ENCODE data around the gene MPDU1.
A peak's percentile ranks its signal among the peaks of the same experiment; 100 is the strongest.

Gene MPDU1

DNA sequence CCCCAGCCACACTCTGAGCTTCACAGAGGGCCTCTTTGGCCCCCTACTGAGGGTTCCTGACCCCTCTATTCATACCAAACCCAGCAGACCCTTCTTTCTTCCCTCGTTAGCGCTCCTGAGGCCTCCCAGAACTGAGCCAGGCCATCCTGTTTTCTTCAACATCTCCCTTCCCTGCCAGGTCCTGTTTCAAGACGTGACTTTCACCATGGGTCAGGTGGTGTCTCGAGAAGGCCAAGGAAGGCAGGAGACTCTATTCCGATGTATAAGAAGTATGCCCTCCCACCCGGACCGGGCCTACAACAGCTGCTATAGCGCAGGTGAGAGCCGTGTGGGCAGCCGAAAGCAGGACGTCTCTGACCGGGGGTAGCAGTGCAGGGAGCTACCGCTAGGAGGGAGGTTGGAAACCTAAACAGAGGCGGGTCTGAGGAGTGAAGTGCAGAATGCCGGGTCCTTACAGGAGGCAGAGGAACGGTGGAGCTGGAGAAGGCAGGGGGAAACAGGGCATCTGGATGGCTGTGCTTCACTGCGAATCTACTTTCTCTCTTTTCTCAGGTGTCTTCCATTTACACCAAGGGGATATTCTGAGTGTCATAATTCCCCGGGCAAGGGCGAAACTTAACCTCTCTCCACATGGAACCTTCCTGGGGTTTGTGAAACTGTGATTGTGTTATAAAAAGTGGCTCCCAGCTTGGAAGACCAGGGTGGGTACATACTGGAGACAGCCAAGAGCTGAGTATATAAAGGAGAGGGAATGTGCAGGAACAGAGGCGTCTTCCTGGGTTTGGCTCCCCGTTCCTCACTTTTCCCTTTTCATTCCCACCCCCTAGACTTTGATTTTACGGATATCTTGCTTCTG lies 23.3 kb upstream of the MPDU1 start:
- DNase-seq (ENCODE audit: low read depth): no peak

DNA sequence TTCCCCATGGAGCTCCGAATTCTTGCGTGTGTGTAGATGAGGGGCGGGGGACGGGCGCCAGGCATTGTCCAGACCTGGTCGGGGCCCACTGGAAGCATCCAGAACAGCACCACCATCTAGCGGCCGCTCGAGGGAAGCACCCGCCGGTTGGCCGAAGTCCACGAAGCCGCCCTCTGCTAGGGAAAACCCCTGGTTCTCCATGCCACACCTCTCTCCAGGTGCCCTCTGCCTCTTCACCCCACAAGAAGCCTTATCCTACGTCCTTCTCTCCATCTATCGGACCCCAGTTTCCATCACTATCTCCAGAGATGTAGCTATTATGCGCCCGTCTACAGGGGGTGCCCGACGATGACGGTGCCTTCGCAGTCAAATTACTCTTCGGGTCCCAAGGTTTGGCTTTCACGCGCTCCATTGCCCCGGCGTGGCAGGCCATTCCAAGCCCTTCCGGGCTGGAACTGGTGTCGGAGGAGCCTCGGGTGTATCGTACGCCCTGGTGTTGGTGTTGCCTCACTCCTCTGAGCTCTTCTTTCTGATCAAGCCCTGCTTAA lies 22.6 kb upstream of the MPDU1 start:
- peak; percentile 79 for DNase-seq (ENCODE audit: low read depth)

DNA sequence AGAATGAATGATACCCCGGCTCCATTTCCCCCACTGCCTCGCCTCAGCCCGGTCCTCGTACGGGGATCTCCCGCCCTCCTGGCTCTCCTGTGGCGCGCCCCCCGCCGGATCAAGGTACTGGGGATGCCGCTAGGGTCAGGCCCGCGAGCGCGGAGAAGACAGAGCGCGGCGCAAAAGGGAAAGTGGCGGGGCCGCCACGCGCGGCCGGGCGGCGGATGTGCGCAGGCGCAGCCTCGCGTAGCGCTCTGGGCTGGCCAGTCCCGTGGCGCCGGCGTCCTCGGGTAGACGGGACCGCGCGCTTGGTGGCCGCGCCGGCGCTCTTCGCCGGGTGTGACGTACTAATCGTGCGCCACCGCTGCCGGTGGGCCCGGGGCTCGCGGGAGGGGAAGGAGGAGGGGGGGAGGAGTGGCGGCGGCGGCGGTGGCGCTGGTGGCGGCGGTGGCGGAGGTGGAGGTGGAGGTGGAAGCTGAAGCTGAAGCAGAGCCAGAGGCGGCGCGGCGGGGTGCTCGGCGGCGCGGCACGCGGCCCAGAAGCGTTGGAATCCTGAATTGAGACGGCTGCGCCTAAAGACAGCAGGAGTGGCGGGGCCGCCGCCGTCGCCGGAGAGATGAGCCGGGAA lies 22.0 kb upstream of the MPDU1 start, which contains the start of gene SENP3:
SENP3 (plus strand) TSS at position 331 of the 619 bp plus-strand sequence. CDS start 1,158 bp downstream, outside the sequence.
- peak; percentile 79 for DNase-seq (ENCODE audit: low read depth)

DNA sequence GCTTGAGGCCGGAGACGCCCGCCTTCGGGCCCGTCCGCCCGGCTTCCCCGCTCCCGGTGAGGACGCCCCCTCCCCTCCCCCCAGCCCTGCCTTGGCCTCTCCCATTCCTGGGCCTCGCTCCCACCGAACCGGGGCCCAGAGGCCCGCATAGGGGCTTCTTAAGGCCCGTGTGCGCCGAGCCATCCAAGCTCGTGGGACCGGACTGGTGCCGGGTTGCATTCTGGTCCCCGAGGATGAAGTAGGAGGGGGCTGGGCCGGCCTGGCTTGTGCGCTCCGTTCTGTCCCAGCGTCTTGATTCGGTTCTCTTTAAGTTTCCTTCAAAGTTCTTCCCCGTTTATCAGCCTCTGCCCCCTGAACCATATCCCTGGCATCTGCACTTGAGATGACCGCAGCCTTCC lies 21.4 kb upstream of the MPDU1 start:
- DNase-seq (ENCODE audit: low read depth): no peak

DNA sequence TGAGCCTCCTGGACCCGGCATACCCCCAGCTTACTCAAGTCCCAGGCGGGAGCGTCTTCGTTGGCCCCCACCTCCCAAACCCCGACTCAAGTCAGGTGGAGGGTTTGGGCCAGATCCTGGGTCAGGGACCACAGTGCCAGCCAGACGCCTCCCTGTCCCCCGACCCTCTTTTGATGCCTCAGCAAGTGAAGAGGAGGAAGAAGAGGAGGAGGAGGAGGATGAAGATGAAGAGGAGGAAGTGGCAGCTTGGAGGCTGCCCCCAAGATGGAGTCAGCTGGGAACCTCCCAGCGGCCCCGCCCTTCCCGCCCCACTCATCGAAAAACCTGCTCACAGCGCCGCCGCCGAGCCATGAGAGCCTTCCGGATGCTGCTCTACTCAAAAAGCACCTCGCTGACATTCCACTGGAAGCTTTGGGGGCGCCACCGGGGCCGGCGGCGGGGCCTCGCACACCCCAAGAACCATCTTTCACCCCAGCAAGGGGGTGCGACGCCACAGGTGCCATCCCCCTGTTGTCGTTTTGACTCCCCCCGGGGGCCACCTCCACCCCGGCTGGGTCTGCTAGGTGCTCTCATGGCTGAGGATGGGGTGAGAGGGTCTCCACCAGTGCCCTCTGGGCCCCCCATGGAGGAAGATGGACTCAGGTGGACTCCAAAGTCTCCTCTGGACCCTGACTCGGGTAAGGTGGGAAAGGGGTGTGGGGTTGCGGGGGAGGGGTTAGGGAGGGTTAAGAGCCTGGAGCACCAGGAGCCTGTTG lies 20.4 kb upstream of the MPDU1 start:
- no peak for DNase-seq (ENCODE audit: low read depth)

DNA sequence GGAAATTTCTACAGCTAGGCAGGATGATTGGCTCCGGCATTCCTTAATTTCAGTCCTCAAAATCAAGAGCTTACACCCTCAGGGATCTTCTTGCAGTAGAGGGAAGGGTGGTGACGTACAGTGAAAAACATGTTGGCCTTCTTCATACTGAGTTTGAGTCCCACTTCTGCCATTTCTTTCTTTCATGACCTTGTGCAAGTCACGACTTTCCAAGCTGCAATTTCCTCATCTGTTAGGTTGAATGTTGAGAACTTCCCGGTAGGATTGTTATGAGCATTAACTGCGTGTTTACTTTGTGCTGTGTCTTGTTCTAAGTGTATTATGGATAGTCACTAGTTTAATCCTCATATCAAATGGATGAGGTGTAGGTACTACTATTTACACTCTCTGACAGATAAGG lies 14.1 kb upstream of the MPDU1 start:
- no peak for DNase-seq (ENCODE audit: low read depth)

DNA sequence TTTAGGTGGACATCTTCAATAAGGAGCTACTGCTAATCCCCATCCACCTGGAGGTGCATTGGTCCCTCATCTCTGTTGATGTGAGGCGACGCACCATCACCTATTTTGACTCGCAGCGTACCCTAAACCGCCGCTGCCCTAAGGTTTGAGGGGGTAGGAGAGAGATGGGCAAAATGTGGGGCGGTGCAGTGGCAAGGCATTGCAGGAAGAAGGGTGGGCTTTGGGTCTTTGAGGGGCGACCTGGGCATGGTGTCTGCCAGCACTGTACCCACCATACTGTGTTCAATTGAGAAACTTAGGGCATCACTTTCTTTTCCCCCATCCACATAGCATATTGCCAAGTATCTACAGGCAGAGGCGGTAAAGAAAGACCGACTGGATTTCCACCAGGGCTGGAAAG lies 13.3 kb upstream of the MPDU1 start:
- no peak for DNase-seq (ENCODE audit: low read depth)

DNA sequence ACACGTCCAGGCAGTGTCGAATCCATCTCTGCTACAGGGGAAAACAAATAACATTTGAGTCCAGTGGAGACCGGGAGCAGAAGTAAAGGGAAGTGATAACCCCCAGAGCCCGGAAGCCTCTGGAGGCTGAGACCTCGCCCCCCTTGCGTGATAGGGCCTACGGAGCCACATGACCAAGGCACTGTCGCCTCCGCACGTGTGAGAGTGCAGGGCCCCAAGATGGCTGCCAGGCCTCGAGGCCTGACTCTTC lies 11.4 kb upstream of the MPDU1 start:
- no peak for DNase-seq (ENCODE audit: low read depth)

DNA sequence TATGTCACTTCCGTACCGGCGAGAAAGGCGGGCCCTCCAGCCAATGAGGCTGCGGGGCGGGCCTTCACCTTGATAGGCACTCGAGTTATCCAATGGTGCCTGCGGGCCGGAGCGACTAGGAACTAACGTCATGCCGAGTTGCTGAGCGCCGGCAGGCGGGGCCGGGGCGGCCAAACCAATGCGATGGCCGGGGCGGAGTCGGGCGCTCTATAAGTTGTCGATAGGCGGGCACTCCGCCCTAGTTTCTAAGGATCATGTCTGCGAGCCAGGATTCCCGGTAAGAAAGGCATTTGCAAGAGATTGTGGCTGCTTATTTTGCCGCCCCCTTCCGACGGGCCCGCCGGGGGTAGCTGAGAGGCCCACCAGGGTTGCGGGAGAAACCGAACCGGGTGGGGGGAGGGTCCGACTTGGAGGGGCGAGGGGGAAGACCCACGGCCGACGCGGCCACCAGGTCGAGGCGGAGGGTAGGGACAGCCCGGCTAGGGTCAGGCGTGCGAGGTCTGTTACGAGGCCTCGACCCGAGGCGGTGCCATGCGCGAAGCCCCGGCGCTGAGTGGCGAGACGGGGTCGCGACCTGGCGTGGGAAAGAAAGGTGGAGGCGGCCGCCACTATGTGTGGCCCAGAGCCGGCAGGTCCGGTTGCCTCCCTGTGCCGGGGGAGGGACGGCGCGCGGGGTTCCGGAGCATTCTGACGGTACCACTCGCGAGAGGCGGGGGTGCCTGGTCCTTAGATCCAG lies 10.9 kb upstream of the MPDU1 start:
- DNase-seq (ENCODE audit: low read depth): peak; percentile 99

DNA sequence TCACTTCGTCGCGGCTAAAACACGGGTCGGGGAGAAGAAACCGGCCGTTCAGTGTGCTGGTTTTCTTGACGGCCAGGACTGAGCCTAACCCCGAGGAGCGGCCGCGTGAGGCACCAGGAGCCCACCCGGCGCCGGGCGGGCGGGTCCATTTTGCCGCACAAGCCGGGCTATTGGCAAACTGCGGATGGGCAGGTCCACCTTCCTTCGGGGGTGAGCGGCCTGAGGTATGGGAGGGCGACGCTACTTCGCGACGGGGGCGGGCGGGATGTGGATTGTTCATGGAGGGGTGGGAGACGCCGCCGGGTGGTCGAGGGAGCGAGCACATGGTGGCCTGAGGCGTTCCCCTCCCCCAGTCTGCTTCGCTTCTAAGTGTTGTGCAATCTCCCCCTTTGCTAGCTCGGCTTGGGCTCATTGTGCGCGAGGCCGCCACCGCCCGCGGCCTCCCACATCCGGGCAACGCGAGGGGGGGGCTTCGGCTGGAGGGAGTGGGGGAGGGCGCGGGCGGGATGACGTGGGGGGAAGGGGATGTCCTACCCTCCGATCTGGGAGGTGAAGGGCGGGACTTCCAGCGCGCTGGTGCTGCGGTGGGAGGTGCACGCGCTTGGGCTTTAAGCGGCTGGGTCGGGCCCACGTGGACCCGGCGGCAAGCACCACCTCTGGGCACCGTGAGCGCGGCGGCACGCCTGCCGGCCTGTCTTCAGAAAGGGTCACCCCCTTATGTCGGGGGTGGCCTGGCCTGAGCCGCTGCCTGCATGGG lies 10.2 kb upstream of the MPDU1 start:
- peak; percentile 84 for DNase-seq (ENCODE audit: low read depth)

DNA sequence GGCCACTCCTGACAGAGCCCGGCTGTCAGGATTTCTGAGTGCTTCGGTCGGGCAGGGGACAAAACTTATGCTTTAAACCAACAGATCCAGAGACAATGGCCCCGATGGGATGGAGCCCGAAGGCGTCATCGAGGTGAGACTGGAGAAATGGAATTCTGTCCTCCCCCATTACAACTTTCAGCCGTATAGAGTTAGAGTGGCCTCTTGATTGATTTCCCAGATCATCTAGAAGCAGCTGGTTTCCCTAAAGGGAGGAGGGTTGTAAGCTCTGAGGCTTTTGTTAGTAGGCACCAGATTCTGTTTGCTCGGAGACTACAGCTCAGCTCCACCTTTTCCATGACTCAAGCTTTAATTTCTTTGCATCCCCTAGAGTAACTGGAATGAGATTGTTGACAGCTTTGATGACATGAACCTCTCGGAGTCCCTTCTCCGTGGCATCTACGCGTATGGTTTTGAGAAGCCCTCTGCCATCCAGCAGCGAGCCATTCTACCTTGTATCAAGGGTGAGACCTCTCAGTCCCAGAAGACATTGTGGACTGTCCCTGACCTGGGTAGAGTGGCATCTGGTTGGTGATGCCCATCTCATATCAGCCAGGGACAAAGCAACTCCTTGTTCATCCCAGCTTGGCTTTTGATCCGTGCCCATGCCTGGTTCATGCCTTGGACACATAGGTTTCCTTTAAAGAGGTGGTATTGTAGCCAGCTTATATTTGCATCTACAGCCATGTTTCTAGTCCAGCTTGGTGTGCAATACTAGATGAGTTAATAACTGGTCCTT lies 9.3 kb upstream of the MPDU1 start:
- DNase-seq (ENCODE audit: low read depth): no peak

DNA sequence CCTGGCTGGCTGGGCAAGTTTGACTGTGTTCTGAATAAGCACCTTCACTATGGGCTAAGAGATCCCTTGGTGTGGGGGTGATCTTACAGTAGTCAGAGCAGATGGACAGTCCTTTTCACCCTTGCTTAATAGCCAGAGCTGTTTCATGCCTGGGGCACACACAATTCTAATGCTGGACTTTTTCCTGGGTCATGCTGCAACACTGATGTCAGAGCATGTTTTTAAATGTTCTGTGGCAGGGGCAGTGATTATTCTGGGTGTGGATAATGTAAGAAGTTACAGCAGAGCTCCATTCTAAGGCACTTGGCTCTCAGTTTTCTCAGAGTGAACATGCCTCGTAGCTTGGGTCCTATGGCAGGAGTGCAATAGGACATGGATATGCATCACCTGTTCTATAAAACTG lies 8.2 kb upstream of the MPDU1 start:
- DNase-seq (ENCODE audit: low read depth): no peak

DNA sequence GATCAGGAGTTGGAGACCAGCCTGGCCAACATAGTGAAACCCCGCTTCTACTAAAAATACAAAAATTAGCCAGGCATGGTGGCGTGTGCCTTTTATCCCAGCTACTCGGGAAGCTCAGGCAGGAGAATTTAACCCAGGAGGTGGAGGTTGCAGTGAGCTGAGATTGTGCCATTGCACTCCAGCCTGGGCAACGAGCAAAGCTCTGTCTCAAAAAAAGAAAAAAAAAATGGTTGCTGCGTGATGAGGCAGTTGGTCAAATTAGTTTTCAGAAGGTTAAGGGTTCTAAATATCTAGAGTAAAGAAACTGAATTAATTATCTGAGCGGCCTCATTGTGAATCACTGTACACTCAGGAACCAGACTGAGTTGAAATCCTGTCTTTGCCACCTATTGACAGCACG lies 7.7 kb upstream of the MPDU1 start:
- DNase-seq (ENCODE audit: low read depth): no peak

DNA sequence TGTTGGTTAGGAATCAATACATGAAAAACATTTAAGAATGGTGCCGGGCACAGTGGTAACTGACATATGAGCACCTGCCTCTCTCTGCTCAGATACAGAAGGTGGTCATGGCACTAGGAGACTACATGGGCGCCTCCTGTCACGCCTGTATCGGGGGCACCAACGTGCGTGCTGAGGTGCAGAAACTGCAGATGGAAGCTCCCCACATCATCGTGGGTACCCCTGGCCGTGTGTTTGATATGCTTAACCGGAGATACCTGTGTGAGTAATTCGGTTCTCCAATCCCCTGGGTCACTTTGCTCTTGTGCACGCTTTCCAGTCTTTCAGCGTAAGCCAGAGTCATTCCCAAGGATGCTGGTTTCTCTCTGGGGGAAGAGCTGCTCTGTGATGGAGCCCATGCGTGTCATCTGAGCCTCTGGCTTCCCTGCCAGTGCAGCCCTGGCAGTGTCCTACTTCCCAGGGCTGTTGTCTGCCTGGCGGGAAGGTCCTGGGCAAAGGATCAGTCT lies 7.2 kb upstream of the MPDU1 start:
- DNase-seq (ENCODE audit: low read depth): no peak

DNA sequence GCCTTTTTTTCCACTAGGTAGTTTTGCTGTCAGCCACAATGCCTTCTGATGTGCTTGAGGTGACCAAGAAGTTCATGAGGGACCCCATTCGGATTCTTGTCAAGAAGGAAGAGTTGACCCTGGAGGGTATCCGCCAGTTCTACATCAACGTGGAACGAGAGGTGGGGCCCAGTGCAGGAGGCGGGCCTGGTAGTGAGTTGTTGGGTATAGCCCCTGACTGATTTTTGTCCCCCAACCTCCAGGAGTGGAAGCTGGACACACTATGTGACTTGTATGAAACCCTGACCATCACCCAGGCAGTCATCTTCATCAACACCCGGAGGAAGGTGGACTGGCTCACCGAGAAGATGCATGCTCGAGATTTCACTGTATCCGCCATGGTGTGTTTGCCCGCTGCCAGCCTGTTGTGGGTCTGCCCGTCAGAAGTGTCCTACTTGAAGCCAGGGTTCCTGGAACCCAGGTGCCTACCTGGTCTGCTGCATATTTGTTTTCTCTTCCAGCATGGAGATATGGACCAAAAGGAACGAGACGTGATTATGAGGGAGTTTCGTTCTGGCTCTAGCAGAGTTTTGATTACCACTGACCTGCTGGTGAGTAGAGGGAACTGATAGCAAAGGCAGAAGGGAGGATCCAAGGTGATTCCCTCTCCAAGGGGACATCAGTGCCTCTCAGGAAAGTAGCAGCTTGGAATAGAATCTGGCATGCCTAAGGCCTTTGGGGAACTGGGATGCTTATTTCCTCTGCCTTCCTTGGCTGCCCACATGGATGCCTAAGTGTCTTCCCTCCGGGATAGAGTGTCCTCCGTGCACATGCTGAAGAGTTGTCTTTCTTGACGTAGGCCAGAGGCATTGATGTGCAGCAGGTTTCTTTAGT lies 6.1 kb upstream of the MPDU1 start:
- no peak for DNase-seq (ENCODE audit: low read depth)

DNA sequence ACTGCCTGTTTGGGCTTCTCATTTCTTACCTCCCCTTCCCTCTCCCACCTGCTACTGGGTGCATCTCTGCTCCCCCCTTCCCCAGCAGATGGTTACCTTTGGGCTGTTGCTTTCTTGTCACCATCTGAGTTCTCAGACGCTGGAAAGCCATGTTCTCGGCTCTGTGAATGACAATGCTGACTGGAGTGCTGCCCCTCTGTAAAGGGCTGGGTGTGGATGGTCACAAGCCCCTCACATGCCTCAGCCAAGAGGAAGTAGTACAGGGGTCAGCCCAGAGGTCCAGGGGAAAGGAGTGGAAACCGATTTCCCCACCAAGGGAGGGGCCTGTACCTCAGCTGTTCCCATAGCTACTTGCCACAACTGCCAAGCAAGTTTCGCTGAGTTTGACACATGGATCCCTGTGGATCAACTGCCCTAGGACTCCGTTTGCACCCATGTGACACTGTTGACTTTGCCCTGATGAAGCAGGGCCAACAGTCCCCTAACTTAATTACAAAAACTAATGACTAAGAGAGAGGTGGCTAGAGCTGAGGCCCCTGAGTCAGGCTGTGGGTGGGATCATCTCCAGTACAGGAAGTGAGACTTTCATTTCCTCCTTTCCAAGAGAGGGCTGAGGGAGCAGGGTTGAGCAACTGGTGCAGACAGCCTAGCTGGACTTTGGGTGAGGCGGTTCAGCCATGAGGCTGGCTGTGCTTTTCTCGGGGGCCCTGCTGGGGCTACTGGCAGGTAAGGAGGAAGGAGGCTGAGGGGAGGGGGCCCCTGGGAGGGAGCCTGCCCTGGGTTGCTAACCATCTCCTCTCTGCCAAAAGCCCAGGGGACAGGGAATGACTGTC lies 4.4 kb upstream of the MPDU1 start, which contains the start of gene CD68:
CD68 (plus strand) TSS at position 638 of the 833 bp plus-strand sequence; CDS start at position 678, 40 bp downstream.
- peak; percentile 37 for DNase-seq (ENCODE audit: low read depth)

DNA sequence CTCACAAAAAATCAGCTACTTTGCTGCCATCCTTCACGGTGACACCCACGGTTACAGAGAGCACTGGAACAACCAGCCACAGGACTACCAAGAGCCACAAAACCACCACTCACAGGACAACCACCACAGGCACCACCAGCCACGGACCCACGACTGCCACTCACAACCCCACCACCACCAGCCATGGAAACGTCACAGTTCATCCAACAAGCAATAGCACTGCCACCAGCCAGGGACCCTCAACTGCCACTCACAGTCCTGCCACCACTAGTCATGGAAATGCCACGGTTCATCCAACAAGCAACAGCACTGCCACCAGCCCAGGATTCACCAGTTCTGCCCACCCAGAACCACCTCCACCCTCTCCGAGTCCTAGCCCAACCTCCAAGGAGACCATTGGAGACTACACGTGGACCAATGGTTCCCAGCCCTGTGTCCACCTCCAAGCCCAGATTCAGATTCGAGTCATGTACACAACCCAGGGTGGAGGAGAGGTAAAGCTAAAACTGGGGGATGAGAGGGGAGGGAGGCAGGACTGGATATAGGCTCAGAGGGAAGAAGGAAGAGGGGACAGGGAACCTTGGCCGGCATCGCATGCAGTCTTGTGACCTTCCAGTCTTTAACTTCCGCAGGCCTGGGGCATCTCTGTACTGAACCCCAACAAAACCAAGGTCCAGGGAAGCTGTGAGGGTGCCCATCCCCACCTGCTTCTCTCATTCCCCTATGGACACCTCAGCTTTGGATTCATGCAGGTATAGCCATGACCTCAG lies 3.6 kb upstream of the MPDU1 start:
- DNase-seq (ENCODE audit: low read depth): no peak
